SK-N-SH (cell line): ENCODE results near the gene EHD2. TPM values are rescaled to one million over a fixed set of nuclear protein-coding genes. Genes with fewer than 3 reads are reported as not detected.
"Not testable (repeated sequence)": the region's sequence is repeated elsewhere in the genome, so short reads cannot be mapped to it uniquely, and the experiment has no call there.

Experiments used
- CTCF ChIA-PET: fragments of 300-600, 350-600 bp; formaldehyde crosslinking; extraction: SDS; loops from one replicate; lab custom pipeline; 2021; lab: Yijun Ruan, JAX
- POLR2A ChIA-PET: fragments of 350-600 bp; sonication (Branson Sonifier 250); formaldehyde crosslinking; extraction: SDS; loops from one replicate; lab custom pipeline; 2020; ENCODE audit warnings: antibody characterized with exemption, inconsistent platforms; lab: Yijun Ruan, JAX
- DNase-seq: peaks from one replicate; pipeline ENCODE4 v3.0.0; 2012
- H2AFZ ChIP-seq: fragments of 200-600 bp; sonication (generic); 2 replicates; pipeline ENCODE4 v1.8.1; 2016; ENCODE audit warnings: antibody characterized with exemption, mild to moderate bottlenecking, low read depth
- H3F3A ChIP-seq: fragments of 200-600 bp; sonication (generic); replicated peaks from 2 replicates; pipeline ENCODE3; 2016; ENCODE audit warnings: antibody characterized with exemption, mild to moderate bottlenecking; ENCODE audit not compliant: insufficient read depth
- H3K27ac ChIP-seq, 2 experiments: fragments of 200-500 bp in 1 of 2; fragments of 200-600 bp in 1 of 2; sonication (Bioruptor generic) in 1 of 2; sonication (generic), shearing (Covaris generic) in 1 of 2; 2 replicates each; pipeline versions ENCODE4 v1.5.1 to v1.6.1; 2014 to 2016; ENCODE audit warnings: low read depth in 2 of 2, inconsistent platforms in 1 of 2, low read length in 1 of 2, mild to moderate bottlenecking in 1 of 2, mixed read lengths in 1 of 2
- H3K27me3 ChIP-seq: fragments of 200-600 bp; sonication (generic), shearing (Covaris generic); 2 replicates; pipeline ENCODE4 v1.6.1; 2016; ENCODE audit warnings: mixed run types; ENCODE audit not compliant: insufficient read depth
- H3K36me3 ChIP-seq, 2 experiments: fragments of 200-500 bp in 1 of 2; fragments of 200-600 bp in 1 of 2; sonication (Bioruptor generic) in 1 of 2; sonication (generic) in 1 of 2; replicated peaks in 1 of 2; 2 replicates each; pipeline versions ENCODE3 to v1.5.1; 2014 to 2016; ENCODE audit warnings: low read length in 1 of 2, mild to moderate bottlenecking in 1 of 2; ENCODE audit not compliant: insufficient read depth in 2 of 2, control insufficient read depth in 1 of 2
- H3K4me1 ChIP-seq, 2 experiments: fragments of 200-500 bp in 1 of 2; fragments of 200-600 bp in 1 of 2; sonication (Bioruptor generic) in 1 of 2; sonication (generic), shearing (Covaris generic) in 1 of 2; 2 replicates each; pipeline versions ENCODE4 v1.5.1 to v1.6.1; 2014 to 2016; ENCODE audit warnings: low read depth in 1 of 2, low read length in 1 of 2, mixed run types in 1 of 2; ENCODE audit not compliant: insufficient read depth in 2 of 2, control insufficient read depth in 1 of 2
- H3K4me2 ChIP-seq: fragments of 200-600 bp; sonication (generic), shearing (Covaris generic); 2 replicates; pipeline ENCODE4 v1.6.1; 2017; ENCODE audit warnings: mixed run types
- H3K4me3 ChIP-seq, 2 experiments: fragments of 200-500 bp in 1 of 2; fragments of 200-600 bp in 1 of 2; sonication (Bioruptor generic) in 1 of 2; sonication (generic), shearing (Covaris generic) in 1 of 2; 2 replicates each; pipeline versions ENCODE4 v1.5.1 to v1.8.1; 2014 to 2016; ENCODE audit warnings: low read depth in 2 of 2, inconsistent platforms in 1 of 2, low read length in 1 of 2, mild to moderate bottlenecking in 1 of 2, mixed read lengths in 1 of 2, moderate library complexity in 1 of 2
- H3K79me2 ChIP-seq: fragments of 200-600 bp; sonication (generic); 2 replicates; pipeline ENCODE4 v1.8.1; 2017; ENCODE audit warnings: mild to moderate bottlenecking; ENCODE audit not compliant: insufficient read depth
- H3K9ac ChIP-seq: fragments of 200-600 bp; sonication (generic); 2 replicates; pipeline ENCODE4 v1.6.1; 2017; ENCODE audit warnings: mixed run types
- H3K9me2 ChIP-seq: fragments of 200-600 bp; sonication (generic); 2 replicates; pipeline ENCODE4 v1.6.1; 2017; ENCODE audit warnings: mixed run types
- H3K9me3 ChIP-seq: fragments of 200-600 bp; sonication (generic); 2 replicates; pipeline ENCODE4 v1.6.1; 2017; ENCODE audit warnings: mixed run types, mild to moderate bottlenecking, moderate library complexity
- H4K20me1 ChIP-seq: fragments of 200-600 bp; sonication (generic); 2 replicates; pipeline ENCODE4 v1.6.1; 2017; ENCODE audit warnings: mild to moderate bottlenecking, mixed run types; ENCODE audit not compliant: insufficient read depth
- CTCF ChIP-seq: fragments of 200-600 bp; sonication (generic); IDR thresholded peaks from 2 replicates; pipeline ENCODE4 v1.6.1; 2017; ENCODE audit warnings: antibody characterized with exemption, mild to moderate bottlenecking, moderate library complexity
- EP300 ChIP-seq, 2 experiments: IDR thresholded peaks; 2 replicates each; pipeline versions ENCODE4 v1.4.0 to v1.6.1; 2012; ENCODE audit warnings: borderline replicate concordance in 1 of 2, low read depth in 1 of 2, low read length in 1 of 2
- FOSL2 ChIP-seq: IDR thresholded peaks from 2 replicates; pipeline ENCODE4 v1.4.0; 2012; ENCODE audit warnings: low read depth, mild to moderate bottlenecking, moderate library complexity, borderline replicate concordance
- FOXJ3 ChIP-seq: sonication (generic); formaldehyde crosslinking; IDR thresholded peaks from 2 replicates; pipeline ENCODE4 v1.5.1; 2020; ENCODE audit warnings: mild to moderate bottlenecking, missing genetic modification reagents
- GABPA ChIP-seq: IDR thresholded peaks from 2 replicates; pipeline ENCODE4 v1.4.0; 2012; ENCODE audit warnings: low read depth, mild to moderate bottlenecking
- GATA2 ChIP-seq: sonication (generic); formaldehyde crosslinking; IDR thresholded peaks from 2 replicates; pipeline ENCODE4 v1.5.0; 2020; ENCODE audit warnings: mild to moderate bottlenecking, missing genetic modification reagents
- MAX ChIP-seq: IDR thresholded peaks from 2 replicates; pipeline ENCODE4 v1.4.0; 2012; ENCODE audit warnings: low read depth
- MXI1 ChIP-seq: IDR thresholded peaks from 2 replicates; pipeline ENCODE4 v1.6.1; 2012; ENCODE audit warnings: mild to moderate bottlenecking, low read depth, low read length, improper control_type of control experiment
- NFIC ChIP-seq: IDR thresholded peaks from 2 replicates; pipeline ENCODE4 v1.4.0; 2012; ENCODE audit warnings: borderline replicate concordance
- PBX3 ChIP-seq: IDR thresholded peaks from 2 replicates; pipeline ENCODE4; 2012
- POLR2AphosphoS5 ChIP-seq: IDR thresholded peaks from 2 replicates; pipeline ENCODE4 v1.6.1; 2012; ENCODE audit warnings: low read depth, low read length
- RAD21 ChIP-seq: IDR thresholded peaks from 2 replicates; pipeline ENCODE4 v1.6.1; 2012; ENCODE audit warnings: mild to moderate bottlenecking, low read length
- RCOR1 ChIP-seq: fragments of 150-350 bp; IDR thresholded peaks from 2 replicates; pipeline ENCODE4 v1.6.1; 2017; ENCODE audit warnings: antibody characterized with exemption, low read length
- SMC3 ChIP-seq: IDR thresholded peaks from 2 replicates; pipeline ENCODE4 v1.6.1; 2012; ENCODE audit warnings: low read depth, low read length, improper control_type of control experiment
- TEAD4 ChIP-seq: IDR thresholded peaks from 2 replicates; pipeline ENCODE4 v1.4.0; 2012; ENCODE audit warnings: mild to moderate bottlenecking, borderline replicate concordance; ENCODE audit not compliant: insufficient read depth
- USF1 ChIP-seq: IDR thresholded peaks from 2 replicates; pipeline ENCODE4 v1.4.0; 2012; ENCODE audit warnings: low read depth, borderline replicate concordance
- USF2 ChIP-seq: fragments of 150-350 bp; IDR thresholded peaks from 2 replicates; pipeline ENCODE4 v1.6.1; 2017; ENCODE audit warnings: antibody characterized with exemption, low read length, low read depth, borderline replicate concordance
- YY1 ChIP-seq: IDR thresholded peaks from 2 replicates; pipeline ENCODE4 v1.4.0; 2012; ENCODE audit warnings: low read depth, mild to moderate bottlenecking
- WGBS: methylation state at CpG from one replicate; pipeline ENCODE4 v1.1.6; 2017; ENCODE audit warnings: low lambda C conversion rate; 5-methylcytosine and 5-hydroxymethylcytosine counted together
- polyA plus RNA-seq, 3 experiments: library from polyadenylated mRNA; depleted of rRNA; stranded (reverse); fragments of >200 nt; gene quantifications; 2 replicates each; pipeline ENCODE4 v1.2.3, GENCODE V29; 2012

EHD2 gene
- polyA plus RNA-seq, 1 of the 3 experiments (the other 2 are of a cell fraction) = 55.5 TPM

GRCh38 chr19:47789811-47790210, 76.6 kb downstream of the EHD2 start:
- POLR2A ChIA-PET = not testable (repeated sequence)

GRCh38 chr19:47790398-47790814, 77.2 kb downstream of the EHD2 start:
- Histone ChIP-seq H3F3A (peaks cover 5% of the 10 kb centered on the region), H3K4me3 (no peak overlapping the region; a peak in 1 of 4 replicates), H3K4me1 (no peaks in the 10 kb centered on the region), H3K27me3 (no peaks in the 10 kb centered on the region), H3K79me2 (no peaks in the 10 kb centered on the region), H3K9ac (no peak overlapping the region), H2AFZ (no peak overlapping the region), H3K9me2 (no peaks in the 10 kb centered on the region), H4K20me1 (no peaks in the 10 kb centered on the region), H3K9me3 (no peaks in the 10 kb centered on the region), H3K36me3 (peaks cover 1 to 2% of the 10 kb centered on the region in 2 experiments), H3K4me2 (no peak overlapping the region), H3K27ac (no peak overlapping the region)
- no peak for TF ChIP-seq YY1
- TF ChIP-seq USF1 = no peak
- TF ChIP-seq RAD21 = peak; percentile 32; the same call in 1 of the 2 replicates
- no peak for TF ChIP-seq NFIC
- TF ChIP-seq CTCF = peak; percentile 81
- TF ChIP-seq MAX = no peak
- peak; percentile 27; the same call in 1 of the 2 replicates for TF ChIP-seq SMC3
- TF ChIP-seq POLR2AphosphoS5 = no peak
- ChIA-PET CTCF (interaction anchor here (0.6 to 1.8 kb wide), 6 partner anchors 8 to 438 kb away, joined by 3 to 4 read pairs (median 3); no protein-coding TSS in a partner anchor), POLR2A (no interaction called here)
- peak; percentile 84 for DNase-seq
- WGBS = 22% methylated on average over 10 of the region's 10 CpGs

More at GRCh38 chr19:47789811-47790210, 76.6 kb downstream of the EHD2 start:
- H3K27ac ChIP-seq, H3K4me1 ChIP-seq, DNase-seq, H3K4me2 ChIP-seq, H3F3A ChIP-seq, H3K79me2 ChIP-seq, H3K9me3 ChIP-seq, H3K9me2 ChIP-seq, H3K9ac ChIP-seq, H4K20me1 ChIP-seq, H2AFZ ChIP-seq, H3K4me3 ChIP-seq, H3K27me3 ChIP-seq, H3K36me3 ChIP-seq: not testable (repeated sequence)
- CTCF ChIA-PET = interaction anchor here (0.6 to 1.8 kb wide), 6 partner anchors 9 to 438 kb away, joined by 3 to 4 read pairs (median 3); no protein-coding TSS in a partner anchor
- WGBS = 94% methylated on average over 13 of the region's 13 CpGs

- H3K27me3 ChIP-seq = no peaks in the 10 kb centered on the region
- 75% methylated on average over 1 of the region's 1 CpG for WGBS
- no peaks in the 10 kb centered on the region for H3K4me1 ChIP-seq
- DNase-seq = no peak
- H3K9ac ChIP-seq = no peak overlapping the region
- H3K9me2 ChIP-seq = no peaks in the 10 kb centered on the region
- H3K4me3 ChIP-seq = no peak overlapping the region
- H2AFZ ChIP-seq = no peak overlapping the region
- H3K36me3 ChIP-seq = no peaks in the 10 kb centered on the region
- no peaks in the 10 kb centered on the region for H3K79me2 ChIP-seq
- H3K4me2 ChIP-seq = no peak overlapping the region
- H4K20me1 ChIP-seq = no peaks in the 10 kb centered on the region
- ChIA-PET CTCF (interaction anchor here (0.9 kb wide), 1 partner anchor 27 kb away, joined by 4 read pairs; no protein-coding TSS in a partner anchor), POLR2A (no interaction called here)
- no peak overlapping the region for H3K27ac ChIP-seq
- no peaks in the 10 kb centered on the region for H3K9me3 ChIP-seq
- peaks cover 5% of the 10 kb centered on the region for H3F3A ChIP-seq
- TF ChIP-seq MXI1 (no peak), EP300 (IDR thresholded peaks at IDR 0.05; ENCODE audit: borderline replicate concordance in 1 of 2, low read depth in 1 of 2, low read length in 1 of 2) (no peak), RAD21 (no peak), PBX3 (no peak), FOXJ3 (CRISPR knock-in tag) (no peak), RCOR1 (no peak), FOSL2 (no peak), GATA2 (CRISPR knock-in tag) (no peak), TEAD4 (no peak), POLR2AphosphoS5 (no peak), GABPA (no peak), USF2 (no peak)
These were observed 79.4 kb downstream of the EHD2 start for GRCh38 chr19:47792616-47793015.
